G401 (cell line): ENCODE measurements around the gene MARK4. TPM values are rescaled to one million over a fixed set of nuclear protein-coding genes. Genes with fewer than 3 reads are reported as not detected.
"Not testable (repeated sequence)": the region's sequence is repeated elsewhere in the genome, so short reads cannot be mapped to it uniquely, and the experiment has no call there.

ENCODE experiments used
- DNase-seq: peaks from one replicate; pipeline ENCODE4 v3.0.0-alpha.2; 2015; ENCODE audit warnings: low spot score
- in situ Hi-C: cut with HindIII; loops from 2 replicates; pipeline ENCODE4 v1.10.0; 2016; ENCODE audit warnings: low sequenced_read_pairs, mixed read lengths
- total RNA-seq: library from RNA; depleted of rRNA; stranded (reverse); fragments of >200 nt; shearing (Covaris generic); gene quantifications from 2 replicates; pipeline ENCODE4 v1.2.3, GENCODE V29; 2014

Gene MARK4
- total RNA-seq, 1 experiment from 2014 or later: 23.6 TPM

DNA sequence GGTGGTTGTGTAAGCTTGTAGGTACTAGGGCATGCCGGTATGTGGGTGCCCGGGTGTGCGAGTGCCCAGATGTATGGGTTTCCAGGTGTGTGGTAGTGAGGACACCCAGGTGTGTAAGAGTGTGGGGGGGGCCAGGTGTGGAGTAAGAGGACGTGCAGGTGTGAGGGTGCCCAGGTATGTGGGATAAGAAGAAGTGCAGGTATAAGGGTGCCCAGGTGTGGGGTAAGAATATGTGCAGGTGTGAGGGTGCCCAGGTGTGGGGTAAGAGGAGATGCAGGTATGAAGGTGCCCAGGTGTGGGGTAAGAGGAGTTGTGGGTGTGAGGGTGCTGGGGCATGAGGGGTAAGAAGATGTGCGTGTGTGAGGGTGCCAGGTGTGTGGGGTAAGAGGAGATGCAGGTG is 14.3 kb downstream of the MARK4 start:
- in situ Hi-C loops: no loop called here

DNA sequence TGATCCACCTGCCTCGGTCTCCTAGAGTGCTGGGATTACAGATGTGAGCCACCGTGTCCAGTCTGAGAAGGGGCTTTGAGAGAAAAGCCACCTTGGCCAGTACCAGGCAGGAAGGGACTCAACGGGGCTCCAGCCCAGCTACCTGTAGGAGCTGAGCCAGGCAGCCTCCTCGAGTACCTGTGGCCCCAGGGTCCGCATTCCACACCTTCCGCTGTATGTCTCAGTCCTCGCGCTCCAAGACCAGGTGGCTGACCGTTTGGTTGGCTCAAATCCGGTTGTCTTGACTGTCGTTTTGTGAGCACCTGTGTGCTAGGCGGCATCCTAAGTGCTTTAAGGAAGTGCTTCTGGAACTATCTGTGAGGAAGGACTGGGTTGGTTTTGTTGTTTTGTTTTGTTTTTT is 16.2 kb downstream of the MARK4 start:
- DNase-seq: no peak
- in situ Hi-C loops: no loop called here

More for the DNA sequence above, 14.3 kb downstream of the MARK4 start:
- no peak for DNase-seq

DNA sequence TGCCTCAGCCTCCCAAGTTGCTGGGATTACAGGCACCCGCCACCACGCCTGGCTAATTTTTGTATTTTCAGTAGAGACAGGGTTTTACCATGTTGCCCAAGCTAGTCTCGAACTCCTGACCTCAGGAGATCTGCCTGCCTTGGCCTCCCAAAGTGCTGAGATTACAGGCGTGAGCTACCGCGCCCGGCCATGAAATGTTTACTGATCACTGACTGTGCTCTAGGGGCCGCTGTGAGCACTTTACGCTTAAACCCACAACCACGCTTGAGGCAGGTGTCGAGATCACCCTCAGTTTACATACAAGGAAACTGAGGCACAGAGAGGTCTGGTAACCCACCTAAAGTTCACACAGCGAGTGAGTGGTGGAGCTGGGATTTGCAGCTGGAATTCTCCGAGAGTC is 18.9 kb downstream of the MARK4 start:
- in situ Hi-C loops, DNase-seq: not testable (repeated sequence)

DNA sequence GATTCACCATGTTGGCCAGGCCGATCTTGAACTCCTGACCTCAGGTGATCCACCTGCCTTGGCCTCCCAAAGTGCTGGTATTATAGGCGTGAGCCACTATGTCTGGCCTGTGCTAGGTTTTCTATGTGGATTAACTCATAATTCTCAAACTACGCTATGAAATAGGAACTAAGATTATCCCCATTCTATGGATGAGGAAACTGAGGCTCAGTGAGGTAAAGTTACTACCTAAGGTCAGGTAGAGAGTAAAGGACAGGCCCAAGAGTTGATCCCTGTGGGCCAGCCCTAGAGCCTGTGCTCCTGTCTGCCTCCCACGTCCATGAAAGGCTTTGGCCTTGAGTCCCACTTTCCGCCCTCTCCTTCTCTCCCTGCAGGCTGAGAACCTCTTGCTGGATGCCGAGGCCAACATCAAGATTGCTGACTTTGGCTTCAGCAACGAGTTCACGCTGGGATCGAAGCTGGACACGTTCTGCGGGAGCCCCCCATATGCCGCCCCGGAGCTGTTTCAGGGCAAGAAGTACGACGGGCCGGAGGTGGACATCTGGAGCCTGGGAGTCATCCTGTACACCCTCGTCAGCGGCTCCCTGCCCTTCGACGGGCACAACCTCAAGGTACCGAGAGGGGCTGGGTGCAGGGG is 20.1 kb downstream of the MARK4 start:
- DNase-seq: no peak
- in situ Hi-C loops: no loop called here

DNA sequence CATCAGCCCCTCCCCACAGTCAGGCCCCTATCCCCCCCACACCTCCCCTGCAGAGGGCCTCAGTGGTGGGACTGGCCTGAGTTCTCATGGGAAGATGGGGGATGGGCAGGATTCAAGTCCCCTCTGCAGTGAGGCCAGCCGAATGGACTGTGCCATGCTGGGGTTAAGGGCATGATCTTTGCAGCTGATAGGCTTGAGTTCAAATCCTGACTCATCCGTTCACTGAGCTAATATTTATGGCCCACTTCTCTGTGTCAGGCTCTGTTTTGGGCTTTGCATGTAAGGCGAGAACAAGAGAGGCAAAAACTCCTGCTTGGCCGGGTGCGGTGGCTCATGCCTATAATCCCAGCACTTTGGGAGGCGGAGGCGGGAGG is 20.7 kb downstream of the MARK4 start:
- DNase-seq: no peak
- in situ Hi-C loops: no loop called here

DNA sequence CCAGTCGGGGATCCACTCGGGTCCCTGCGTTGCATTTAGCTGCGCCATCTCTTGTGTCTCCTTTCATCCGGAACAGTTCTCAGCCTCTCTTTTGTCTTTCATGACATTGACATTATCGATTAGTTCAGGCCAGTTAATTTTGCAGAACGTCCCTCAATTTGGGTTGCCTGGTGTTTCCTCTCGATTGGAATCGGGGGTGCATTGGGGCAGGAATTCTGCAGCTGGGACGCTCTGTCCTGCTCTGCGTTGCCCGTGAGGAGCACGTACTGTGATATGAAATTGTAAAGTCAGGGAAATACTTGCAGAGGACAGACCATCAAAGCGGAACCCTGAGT is 22.4 kb downstream of the MARK4 start:
- in situ Hi-C loops: no loop called here
- DNase-seq: no peak

DNA sequence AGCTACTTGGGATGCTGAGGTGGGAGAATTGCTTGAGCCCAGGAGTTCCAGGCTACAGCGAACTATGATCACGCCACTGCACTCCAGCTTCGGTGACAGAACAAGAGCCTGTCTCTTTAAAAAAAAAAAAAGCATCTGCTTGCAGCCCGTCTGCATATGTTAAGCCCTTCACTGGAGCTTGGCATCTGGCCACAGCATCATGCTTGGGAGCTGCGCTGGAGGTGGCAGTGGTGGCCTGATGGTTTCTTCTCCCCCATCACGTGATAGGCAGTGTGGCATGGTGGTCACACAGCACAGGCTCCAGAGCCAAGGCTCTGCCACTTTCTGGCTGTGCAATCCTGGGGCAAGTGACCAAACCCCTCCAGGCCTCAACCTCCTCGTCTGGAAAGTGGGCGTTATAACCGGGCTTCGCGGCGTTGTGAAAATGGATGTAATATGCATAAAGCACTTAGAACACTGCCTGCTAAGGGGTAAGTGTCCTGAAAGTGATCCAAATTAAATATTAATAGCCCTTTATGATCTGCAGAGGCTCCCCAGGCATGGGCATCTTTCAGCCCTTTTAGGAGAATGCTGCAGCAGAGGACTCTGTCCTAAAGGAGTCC is 24.4 kb downstream of the MARK4 start:
- in situ Hi-C loops: no loop called here
- peak; percentile 19 for DNase-seq

DNA sequence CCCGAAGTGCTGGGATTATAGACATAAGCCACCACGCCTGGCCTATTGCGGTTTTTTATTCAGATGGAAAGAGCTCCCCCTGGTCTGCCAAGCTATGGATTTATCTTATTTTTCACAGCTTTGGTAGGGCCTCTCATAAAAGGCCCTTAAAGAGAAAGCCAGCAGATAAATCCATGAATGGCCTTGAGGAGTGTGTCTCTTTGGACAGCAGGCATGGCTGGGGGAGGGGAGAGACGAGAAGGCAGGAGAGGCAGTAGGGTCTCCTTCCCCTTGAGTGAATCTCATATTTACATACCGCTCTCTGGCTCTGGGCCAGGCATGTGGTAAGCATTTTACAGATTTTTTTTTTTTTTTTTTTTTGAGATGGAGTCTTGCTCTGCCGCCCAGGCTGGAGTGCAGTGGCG is 25.2 kb downstream of the MARK4 start:
- in situ Hi-C loops: no loop called here
- no peak for DNase-seq

DNA sequence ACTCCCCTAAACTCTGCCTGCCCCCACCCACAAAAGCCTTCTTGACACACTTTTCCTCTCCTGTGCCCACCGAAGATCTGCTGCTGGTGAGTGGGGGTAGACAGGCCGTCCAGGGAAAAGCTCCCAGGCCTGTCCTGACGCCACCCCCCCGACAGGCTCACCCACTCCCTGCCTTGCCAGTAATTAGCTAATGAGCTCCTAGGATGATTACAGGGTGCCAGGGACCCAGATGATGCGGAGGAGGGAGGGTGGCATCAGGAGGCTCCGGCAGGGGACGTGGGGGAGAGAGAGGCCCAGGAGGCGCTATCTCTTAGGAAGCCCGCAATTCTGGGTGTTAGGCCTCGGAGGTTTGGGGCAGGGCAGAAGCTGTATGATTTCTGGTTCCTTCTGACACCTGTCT is 27.0 kb downstream of the MARK4 start:
- in situ Hi-C loops: no loop called here
- no peak for DNase-seq

DNA sequence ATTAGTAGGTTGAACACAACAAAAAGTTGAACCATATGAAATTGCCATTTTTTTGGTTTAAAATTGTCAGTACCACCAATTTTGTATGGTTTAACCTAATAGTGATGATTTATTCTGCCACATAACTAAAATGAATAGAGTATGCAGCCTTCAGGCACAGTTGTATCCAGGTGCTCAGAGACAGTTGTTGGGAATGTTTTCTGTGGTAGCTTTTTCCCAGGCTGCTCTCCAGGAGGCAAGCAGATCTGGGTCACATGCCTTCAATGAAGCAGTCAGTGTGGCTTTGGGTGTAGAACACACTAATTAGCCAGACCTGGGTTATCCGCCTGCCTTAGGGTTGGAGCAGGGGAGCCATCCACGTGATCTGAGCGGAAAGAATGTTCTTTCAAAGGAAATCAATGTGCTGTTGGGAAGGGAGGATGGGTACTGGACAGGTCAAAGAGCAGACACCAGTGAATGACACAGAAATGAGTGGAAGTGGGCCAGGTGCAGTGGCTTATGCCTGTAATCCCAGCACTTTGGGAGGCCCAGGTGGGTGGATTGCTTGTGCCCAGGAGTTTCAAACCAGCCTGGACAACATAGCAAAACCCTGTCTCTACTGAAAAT is 28.6 kb downstream of the MARK4 start:
- in situ Hi-C loops: no loop called here
- DNase-seq: no peak

DNA sequence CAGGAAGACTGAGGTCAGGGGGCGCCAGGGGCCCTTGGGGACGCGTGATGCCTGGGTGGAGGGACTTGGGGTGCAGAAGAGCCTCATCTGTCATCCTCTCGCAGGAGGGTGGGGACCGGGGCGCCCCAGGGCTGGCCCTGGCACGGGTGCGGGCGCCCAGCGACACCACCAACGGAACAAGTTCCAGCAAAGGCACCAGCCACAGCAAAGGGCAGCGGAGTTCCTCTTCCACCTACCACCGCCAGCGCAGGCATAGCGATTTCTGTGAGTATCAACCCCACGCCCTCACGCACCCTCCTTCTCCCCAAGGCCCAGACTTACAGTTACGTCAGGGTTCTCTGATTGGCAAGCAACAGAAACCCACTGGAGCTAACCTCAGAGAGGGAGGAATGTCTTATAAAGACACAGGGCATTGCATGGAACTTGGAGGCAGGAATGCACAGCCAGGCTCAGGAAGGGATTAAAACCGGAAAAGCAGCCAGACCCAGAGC is 29.4 kb downstream of the MARK4 start:
- DNase-seq: no peak
- in situ Hi-C loops: no loop called here

DNA sequence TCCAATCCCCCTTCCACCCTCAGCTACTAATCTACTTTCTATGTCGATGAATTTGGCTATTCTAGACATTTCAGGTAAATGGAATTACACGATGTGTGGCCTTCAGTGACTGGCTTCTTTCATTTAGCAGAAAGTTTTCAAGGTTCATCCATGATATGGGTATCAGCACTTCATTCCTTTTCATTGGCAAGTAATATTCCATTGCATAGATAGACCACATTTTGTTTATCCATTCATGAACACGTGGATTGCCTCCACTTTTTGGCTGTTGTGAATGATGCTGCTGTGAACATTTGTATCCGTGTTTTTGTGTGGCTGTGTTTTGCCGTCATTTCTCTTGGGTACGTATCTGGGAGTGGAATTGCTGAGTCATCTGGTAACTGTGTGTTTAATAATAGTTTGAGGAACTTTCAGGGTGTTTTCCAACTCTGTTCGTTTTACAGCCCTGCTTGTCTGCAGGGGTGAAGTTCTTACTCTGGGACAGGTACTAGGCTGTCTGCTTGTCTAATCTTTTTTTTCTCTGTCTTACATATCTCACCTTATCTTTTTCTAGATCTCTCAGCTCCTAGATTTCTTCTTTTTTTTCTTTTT is 32.5 kb downstream of the MARK4 start:
- in situ Hi-C loops: no loop called here
- no peak for DNase-seq

DNA sequence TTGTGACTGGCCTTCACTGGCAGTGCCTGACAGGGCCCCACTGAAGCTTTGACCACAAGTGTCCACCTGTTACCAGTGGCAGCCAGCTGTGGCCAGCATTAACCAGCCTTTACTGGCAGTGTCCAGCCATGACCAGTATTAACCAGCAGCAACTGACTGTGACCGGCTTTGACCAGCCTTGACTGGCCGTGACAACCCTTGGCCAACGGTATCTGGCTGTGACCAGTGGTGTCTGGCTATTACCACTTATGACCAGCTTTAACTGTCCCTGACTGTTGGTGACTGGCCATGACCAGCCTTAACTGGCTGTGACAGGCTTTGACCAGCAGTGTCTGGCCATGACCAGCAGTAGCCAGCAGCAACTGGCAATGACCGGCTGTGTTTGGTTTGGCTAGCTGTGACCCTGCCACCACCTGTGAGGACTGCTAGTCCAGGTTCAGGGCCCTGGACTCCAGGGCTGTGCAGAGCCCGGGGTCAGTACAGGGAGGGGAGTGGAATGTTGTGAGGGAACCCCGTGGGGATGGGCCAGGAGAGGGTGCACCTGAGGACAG is 39.4 kb downstream of the MARK4 start:
- in situ Hi-C loops: no loop called here
- DNase-seq: no peak

DNA sequence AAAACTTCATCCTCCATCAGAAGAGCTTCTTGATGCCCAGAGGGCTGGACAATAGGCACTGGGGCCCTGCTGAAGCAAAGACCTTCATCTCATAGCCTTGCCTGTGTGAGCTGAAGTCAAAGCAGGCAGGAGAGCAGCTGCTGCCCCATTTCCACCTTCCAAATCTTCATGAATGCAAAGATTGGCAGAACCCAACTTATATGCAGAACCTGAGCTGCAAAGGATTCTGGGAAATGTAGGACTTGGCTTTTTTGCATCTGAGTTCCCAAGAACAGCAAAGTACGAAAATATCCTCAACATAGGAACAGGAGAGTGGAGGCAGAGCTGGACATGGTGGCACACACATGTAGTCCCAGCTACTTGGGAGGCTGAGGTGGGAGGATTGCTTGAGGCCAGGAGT is 40.8 kb downstream of the MARK4 start:
- in situ Hi-C loops: no loop called here
- DNase-seq: no peak

DNA sequence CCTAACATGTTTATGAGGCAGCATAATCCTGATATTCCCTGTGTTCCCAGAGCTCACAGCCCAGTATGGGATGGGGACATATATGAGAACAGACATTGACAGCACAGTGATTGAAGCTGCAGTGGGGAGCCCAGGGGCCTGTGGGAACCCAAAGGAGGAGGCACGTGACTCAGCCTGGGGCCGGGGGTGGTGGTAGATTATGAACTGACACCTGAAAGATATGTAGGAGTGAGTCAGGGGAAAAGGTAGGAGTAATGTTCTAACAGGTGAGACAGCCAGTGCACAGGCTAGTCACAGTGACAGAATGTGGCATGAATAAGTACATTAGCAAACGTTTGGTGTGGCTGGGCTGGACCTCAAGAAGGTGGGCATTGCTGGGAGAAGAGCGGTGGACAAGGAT is 42.6 kb downstream of the MARK4 start:
- in situ Hi-C loops: no loop called here
- no peak for DNase-seq

DNA sequence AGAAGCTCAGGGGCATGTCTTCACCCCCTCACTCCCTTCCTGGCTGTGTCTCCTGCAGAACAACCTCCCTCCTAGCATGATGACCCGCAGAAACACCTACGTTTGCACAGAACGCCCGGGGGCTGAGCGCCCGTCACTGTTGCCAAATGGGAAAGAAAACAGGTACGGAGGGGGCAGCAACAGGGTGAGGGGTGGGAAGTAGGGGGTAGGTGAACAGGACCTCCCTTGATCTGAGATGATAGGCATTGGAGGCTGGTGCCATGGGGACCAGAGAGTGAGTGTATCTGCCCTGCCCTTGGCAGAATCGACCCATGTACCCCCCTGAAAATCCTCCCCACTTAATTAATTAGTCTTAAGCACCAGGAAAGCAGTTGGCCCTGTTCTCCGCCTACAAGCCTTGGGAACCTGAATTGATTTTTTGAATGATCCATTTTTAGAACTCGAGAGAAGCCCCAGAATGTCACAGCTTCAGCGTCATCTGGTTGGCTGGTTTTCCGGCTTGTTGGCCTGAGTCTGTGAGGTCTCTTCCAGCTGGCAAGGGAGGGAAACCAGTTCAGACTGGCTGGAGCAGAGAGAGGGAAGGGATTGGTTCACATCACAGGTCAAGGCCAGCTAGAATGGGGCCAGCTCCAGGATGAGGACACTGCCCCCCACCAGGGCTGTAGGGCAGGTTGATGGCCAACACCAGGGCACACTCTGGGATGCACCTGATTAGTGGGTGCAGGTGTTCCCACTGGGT is 43.4 kb downstream of the MARK4 start:
- in situ Hi-C loops: no loop called here
- peak; percentile 79 for DNase-seq

DNA sequence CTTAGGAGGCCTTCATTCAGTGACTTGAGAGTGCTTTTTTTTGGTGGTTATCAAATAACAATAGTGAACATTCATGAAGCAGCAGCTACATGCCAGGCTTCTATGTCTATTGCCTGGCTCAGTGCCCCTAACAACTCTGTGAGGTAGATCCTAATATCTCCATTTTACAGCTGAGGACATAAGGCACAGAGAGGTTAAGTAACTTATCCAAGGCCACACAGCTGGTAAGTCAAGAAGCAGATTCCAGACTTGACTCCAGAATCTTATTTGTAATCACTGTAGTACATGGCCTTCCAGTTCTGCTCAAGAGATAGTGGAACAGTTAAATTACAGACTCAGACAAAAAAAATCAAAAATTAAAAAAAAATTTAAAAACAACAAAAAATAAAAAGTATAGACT is 44.8 kb downstream of the MARK4 start:
- no peak for DNase-seq
- in situ Hi-C loops: no loop called here

DNA sequence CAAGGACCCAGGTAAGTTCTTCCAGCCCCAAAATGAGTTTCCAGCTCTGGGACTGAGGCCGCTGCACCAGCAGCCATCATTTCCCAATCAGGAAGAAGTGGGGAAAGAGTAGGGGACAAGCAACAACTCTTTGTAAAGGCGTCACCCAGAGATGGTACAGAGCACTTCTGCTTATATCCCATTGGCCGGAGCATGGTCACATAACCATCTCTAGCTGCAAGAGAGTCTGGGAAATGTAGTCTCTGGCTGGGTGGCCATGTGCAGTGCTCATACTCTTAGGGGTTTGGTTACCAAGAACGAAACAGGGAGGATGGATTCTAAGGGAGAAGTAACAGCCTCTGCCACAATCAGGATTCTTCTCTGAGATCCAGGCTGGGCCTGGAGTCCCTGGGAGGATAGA is 45.3 kb downstream of the MARK4 start:
- in situ Hi-C loops: no loop called here
- DNase-seq: no peak

DNA sequence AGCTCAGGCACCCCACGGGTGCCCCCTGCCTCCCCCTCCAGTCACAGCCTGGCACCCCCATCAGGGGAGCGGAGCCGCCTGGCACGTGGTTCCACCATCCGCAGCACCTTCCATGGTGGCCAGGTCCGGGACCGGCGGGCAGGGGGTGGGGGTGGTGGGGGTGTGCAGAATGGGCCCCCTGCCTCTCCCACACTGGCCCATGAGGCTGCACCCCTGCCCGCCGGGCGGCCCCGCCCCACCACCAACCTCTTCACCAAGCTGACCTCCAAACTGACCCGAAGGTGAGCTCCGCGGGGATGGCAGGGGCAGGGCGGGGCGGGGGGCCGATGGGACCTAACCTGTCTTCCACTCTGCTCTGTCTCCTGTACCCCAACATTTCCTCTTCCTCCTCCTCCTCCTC is 46.6 kb downstream of the MARK4 start:
- in situ Hi-C loops: no loop called here

DNA sequence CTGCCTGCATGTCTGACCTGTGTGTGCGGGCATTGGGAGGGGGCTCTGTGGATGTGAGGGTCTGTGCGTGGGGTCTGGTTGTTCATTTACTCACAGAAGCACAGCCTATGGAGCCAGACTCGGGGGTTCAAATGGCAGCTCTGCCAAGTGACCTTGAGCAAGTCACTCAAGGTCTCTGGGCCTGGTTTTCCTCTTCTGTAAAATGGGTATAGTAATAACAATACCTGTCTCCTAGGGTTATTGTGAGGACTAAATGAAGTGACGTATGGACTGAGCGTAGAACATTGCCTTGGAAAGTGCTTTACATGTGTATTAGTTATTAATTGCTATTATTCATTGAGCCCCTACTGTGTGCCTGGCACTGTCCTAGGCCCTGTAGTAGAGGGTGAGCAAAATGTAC is 47.2 kb downstream of the MARK4 start:
- no peak for DNase-seq
- in situ Hi-C loops: no loop called here

More for the DNA sequence above, 46.6 kb downstream of the MARK4 start:
- DNase-seq: no peak
